Astrocyte (in vitro differentiated cells and primary cell): ENCODE measurements around the gene KLK4.

Experiments used
- CTCF ChIP-seq: IDR thresholded peaks from 2 replicates; pipeline ENCODE4 v1.5.1; 2011; ENCODE audit warnings: low read depth, mild to moderate bottlenecking, inconsistent platforms, low read length, moderate library complexity; ENCODE audit not compliant: insufficient read depth
- EZH2 ChIP-seq: IDR thresholded peaks from 2 replicates; pipeline ENCODE4 v1.6.1; 2012; ENCODE audit warnings: mild to moderate bottlenecking, low read length, inconsistent platforms; ENCODE audit not compliant: insufficient read depth

GRCh38 chr19:50931023-50931422, 19.8 kb upstream of the KLK4 start:
- TF ChIP-seq CTCF (no peak), EZH2 (no peak)
